ENCODE results near the gene PSG3.
"Not testable (repeated sequence)": the region's sequence is repeated elsewhere in the genome, so short reads cannot be mapped to it uniquely, and the experiment has no call there.

Gene PSG3

GRCh38 chr19:42758667-42759066 lies 18.4 kb upstream of the PSG3 start:
- H3K4me3 ChIP-seq (ENCODE audit: low read length); DNase-seq (ENCODE audit: low read depth): not testable (repeated sequence)
- TF ChIP-seq CTCF (IDR thresholded peaks at IDR 0.05; ENCODE audit: insufficient read depth, low read depth, low read length, missing control alignments) = peak; percentile 46

GRCh38 chr19:42752246-42752645 lies 12.0 kb upstream of the PSG3 start:
- not testable (repeated sequence) for H3K4me3 ChIP-seq (ENCODE audit: low read length); DNase-seq (ENCODE audit: low read depth)

GRCh38 chr19:42741726-42742607 lies 1.7 kb upstream of the PSG3 start:
- H3K4me3 ChIP-seq (ENCODE audit: low read length) = not testable (repeated sequence)
- peak; percentile 30 for DNase-seq (ENCODE audit: low read depth)
- TF ChIP-seq CTCF (IDR thresholded peaks at IDR 0.05; ENCODE audit: insufficient read depth, low read depth, low read length, missing control alignments) = peak; percentile 62

GRCh38 chr19:42737581-42738011 lies 2.7 kb downstream of the PSG3 start:
- DNase-seq (ENCODE audit: low read depth) = peak; percentile 63
- H3K4me3 ChIP-seq (ENCODE audit: low read length) = not testable (repeated sequence)

GRCh38 chr19:42728341-42728740 lies 11.9 kb downstream of the PSG3 start:
- DNase-seq (ENCODE audit: low read depth) = not testable (repeated sequence)

GRCh38 chr19:42714000-42714399 lies 26.3 kb downstream of the PSG3 start:
- H3K4me3 ChIP-seq (ENCODE audit: low read length); DNase-seq (ENCODE audit: low read depth): not testable (repeated sequence)

More at GRCh38 chr19:42728341-42728740, 11.9 kb downstream of the PSG3 start:
- not testable (repeated sequence) for H3K4me3 ChIP-seq (ENCODE audit: low read length)

- H3K4me3 ChIP-seq (ENCODE audit: low read length) = not testable (repeated sequence)
Observed at GRCh38 chr19:42712753-42713152, 27.5 kb downstream of the PSG3 start.

GRCh38 chr19:42710986-42711385 lies 29.3 kb downstream of the PSG3 start:
- not testable (repeated sequence) for H3K4me3 ChIP-seq (ENCODE audit: low read length); DNase-seq (ENCODE audit: low read depth)

More at GRCh38 chr19:42712753-42713152, 27.5 kb downstream of the PSG3 start:
- not testable (repeated sequence) for DNase-seq (ENCODE audit: low read depth)

- H3K4me3 ChIP-seq (ENCODE audit: low read length) = no peak overlapping the region
- no peak for DNase-seq (ENCODE audit: low read depth)
- no peak for TF ChIP-seq CTCF (IDR thresholded peaks at IDR 0.05; ENCODE audit: insufficient read depth, low read depth, low read length, missing control alignments)
Observed at GRCh38 chr19:42697884-42698283, 42.4 kb downstream of the PSG3 start.

- DNase-seq (ENCODE audit: low read depth) = no peak
- no peak for TF ChIP-seq CTCF (IDR thresholded peaks at IDR 0.05; ENCODE audit: insufficient read depth, low read depth, low read length, missing control alignments)
- no peak overlapping the region for H3K4me3 ChIP-seq (ENCODE audit: low read length)
Observed at GRCh38 chr19:42695811-42696503, 44.3 kb downstream of the PSG3 start.

Measured in epithelial cell of esophagus (primary cell).